IPS-18a (cell line): ENCODE measurements around the gene LRP5.
A peak's percentile ranks its signal among the peaks of the same experiment; 100 is the strongest.

Experiments used
- H3K27ac ChIP-seq: one replicate; pipeline ENCODE4 v1.5.1; 2013; ENCODE audit warnings: low read length
- H3K27me3 ChIP-seq: one replicate; pipeline ENCODE4 v1.6.1; 2013; ENCODE audit warnings: mild to moderate bottlenecking, low read length; ENCODE audit not compliant: control insufficient read depth, insufficient read depth
- H3K36me3 ChIP-seq: one replicate; pipeline ENCODE4 v1.6.1; 2013; ENCODE audit warnings: low read depth, low read length; ENCODE audit not compliant: control insufficient read depth
- H3K4me1 ChIP-seq: one replicate; pipeline ENCODE4 v1.6.1; 2013; ENCODE audit warnings: low read depth, low read length; ENCODE audit not compliant: control insufficient read depth
- H3K4me3 ChIP-seq: one replicate; pipeline ENCODE4 v1.5.1; 2013; ENCODE audit warnings: low read length
- H3K9ac ChIP-seq: one replicate; pipeline ENCODE4 v1.6.1; 2013; ENCODE audit warnings: mild to moderate bottlenecking, low read length, moderate library complexity
- H3K9me3 ChIP-seq: one replicate; pipeline ENCODE4 v1.6.1; 2013; ENCODE audit warnings: low read depth, low read length; ENCODE audit not compliant: control insufficient read depth

LRP5 gene

GRCh38 chr11:68313574-68314202 is 1.3 kb downstream of the LRP5 start:
- peak overlapping the region; percentile 50 for H3K9ac ChIP-seq
- H3K4me1 ChIP-seq = peaks cover 25% of the 10 kb centered on the region
- peaks cover 9% of the 10 kb centered on the region for H3K27me3 ChIP-seq
- no peaks in the 10 kb centered on the region for H3K9me3 ChIP-seq
- no peak overlapping the region for H3K27ac ChIP-seq
- no peaks in the 10 kb centered on the region for H3K36me3 ChIP-seq
- peak overlapping the region; percentile 58 for H3K4me3 ChIP-seq

DNA sequence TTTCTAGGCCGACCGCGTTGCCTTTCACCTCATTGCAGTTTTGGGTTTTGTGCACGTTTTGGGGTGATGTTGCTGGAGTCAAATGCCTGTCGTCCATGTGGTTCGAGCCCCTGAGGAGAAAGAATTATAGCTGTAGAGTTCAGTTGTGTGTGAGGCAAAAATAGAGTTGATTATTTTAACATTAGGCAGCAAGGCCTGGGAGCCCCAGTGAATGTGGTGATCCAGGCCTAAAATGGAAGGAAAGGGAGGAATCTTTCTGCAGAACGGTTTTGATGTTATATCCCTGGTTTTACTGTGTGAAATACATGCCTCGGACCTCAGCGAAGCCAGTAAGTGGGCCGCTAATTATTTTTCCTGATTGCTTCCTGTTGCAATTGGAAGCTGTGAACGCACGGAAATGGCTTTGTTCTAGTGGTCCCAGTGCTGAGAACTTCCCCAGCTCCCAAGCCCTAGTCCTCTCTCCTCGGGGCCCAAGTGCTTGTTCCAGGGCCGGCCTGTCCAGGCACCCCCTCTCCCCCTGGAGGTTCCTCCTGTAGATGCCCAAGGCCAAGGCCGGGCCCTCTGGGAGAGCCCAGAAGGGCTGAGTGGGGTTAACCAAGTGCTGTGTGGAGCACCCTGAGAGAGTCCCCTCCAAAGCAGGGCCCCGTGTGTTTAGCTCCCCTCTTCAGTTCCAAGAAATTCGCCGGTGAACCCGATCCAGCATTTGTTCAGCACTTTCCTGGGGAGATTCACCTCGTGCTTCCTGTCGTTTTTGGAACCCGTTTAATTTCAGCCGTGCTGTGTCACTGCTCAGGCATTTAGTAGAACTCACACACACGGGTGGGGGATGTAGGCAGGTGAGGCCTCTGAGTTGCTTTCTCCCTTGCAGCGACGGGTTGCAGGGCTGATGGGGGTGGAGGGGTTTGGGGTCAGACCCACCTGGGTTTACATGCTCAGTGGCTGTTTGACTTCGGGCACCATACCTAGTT is 2.1 kb downstream of the LRP5 start:
- no peaks in the 10 kb centered on the region for H3K9me3 ChIP-seq
- H3K27me3 ChIP-seq = peaks cover 9% of the 10 kb centered on the region
- H3K9ac ChIP-seq = peak overlapping the region; percentile 50
- H3K36me3 ChIP-seq = no peaks in the 10 kb centered on the region
- H3K27ac ChIP-seq = no peak overlapping the region
- peak overlapping the region; percentile 58 for H3K4me3 ChIP-seq
- H3K4me1 ChIP-seq = peaks cover 25% of the 10 kb centered on the region

GRCh38 chr11:68315171-68315920 is 3.0 kb downstream of the LRP5 start:
- no peak overlapping the region for H3K9ac ChIP-seq
- no peaks in the 10 kb centered on the region for H3K9me3 ChIP-seq
- H3K27me3 ChIP-seq = peaks cover 9% of the 10 kb centered on the region
- peaks cover 25% of the 10 kb centered on the region for H3K4me1 ChIP-seq
- no peak overlapping the region for H3K27ac ChIP-seq
- H3K4me3 ChIP-seq = no peak overlapping the region
- no peaks in the 10 kb centered on the region for H3K36me3 ChIP-seq

DNA sequence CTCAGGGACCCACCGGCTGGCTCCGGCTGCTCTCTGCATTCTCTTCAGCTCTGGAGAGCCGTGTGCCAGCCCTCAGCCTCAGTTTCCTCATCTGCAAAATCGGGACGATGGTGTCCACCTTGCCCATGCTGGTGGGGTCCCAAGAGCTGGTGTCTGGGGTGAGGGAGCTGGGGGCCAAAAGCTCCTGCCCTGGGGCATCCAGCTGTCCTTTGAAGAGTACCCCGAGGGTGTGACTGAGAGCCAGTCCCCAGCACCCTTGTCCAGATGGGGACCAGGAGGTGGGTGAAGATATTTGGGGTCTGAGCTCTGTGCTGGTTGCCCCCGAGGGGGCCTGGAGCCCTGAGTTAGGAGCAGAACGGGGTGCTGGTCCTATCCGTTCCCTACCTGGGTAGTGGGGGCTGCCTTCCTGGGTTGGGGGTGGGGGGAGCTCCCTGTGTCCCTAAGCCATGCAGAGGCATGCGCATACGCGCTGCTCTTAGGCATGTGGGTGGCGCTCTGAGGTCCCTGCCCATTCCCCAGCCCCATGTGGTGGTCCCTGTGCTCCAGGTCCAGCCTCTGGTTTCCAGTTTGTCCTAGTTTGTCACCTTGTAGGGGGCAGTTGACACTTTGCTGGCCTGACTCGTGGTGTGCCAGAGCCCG is 4.9 kb downstream of the LRP5 start:
- Histone ChIP-seq H3K27me3 (no peaks in the 10 kb centered on the region), H3K9ac (no peak overlapping the region), H3K36me3 (no peaks in the 10 kb centered on the region), H3K9me3 (no peaks in the 10 kb centered on the region), H3K4me1 (peaks cover 25% of the 10 kb centered on the region), H3K4me3 (no peak overlapping the region), H3K27ac (no peak overlapping the region)

- no peak overlapping the region for H3K9ac ChIP-seq
- H3K27ac ChIP-seq = no peak overlapping the region
- H3K9me3 ChIP-seq = no peaks in the 10 kb centered on the region
- no peaks in the 10 kb centered on the region for H3K36me3 ChIP-seq
- peaks cover 16% of the 10 kb centered on the region for H3K4me1 ChIP-seq
- H3K4me3 ChIP-seq = no peak overlapping the region
- H3K27me3 ChIP-seq = no peaks in the 10 kb centered on the region
Observed at GRCh38 chr11:68321293-68322051, 9.1 kb downstream of the LRP5 start.

- no peaks in the 10 kb centered on the region for H3K27me3 ChIP-seq
- peaks cover 16% of the 10 kb centered on the region for H3K4me1 ChIP-seq
- no peak overlapping the region for H3K27ac ChIP-seq
- H3K9ac ChIP-seq = no peak overlapping the region
- no peak overlapping the region for H3K4me3 ChIP-seq
- H3K9me3 ChIP-seq = no peaks in the 10 kb centered on the region
- H3K36me3 ChIP-seq = no peaks in the 10 kb centered on the region
Observed at GRCh38 chr11:68322052-68322430, 9.7 kb downstream of the LRP5 start.

DNA sequence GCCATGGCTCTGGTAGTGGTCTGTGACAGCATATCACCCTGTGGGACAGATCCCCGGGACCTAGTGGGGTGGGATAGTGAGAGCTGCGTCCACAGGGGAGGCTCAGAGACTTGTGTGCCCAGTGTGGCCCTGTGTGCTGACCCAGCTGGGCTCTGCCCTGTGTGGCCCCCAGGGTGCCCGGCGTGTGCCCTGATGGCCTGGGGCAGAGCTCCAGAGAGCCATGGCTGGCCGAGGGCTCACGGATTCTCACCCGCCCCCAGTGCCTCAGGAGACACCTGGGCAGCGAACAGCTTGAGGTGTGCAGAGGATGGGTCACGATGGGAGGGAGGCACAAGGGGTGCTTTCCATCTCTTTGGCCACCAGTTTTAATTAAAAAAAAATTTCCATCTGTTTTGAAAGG is 11.8 kb downstream of the LRP5 start:
- peaks cover 30% of the 10 kb centered on the region for H3K4me1 ChIP-seq
- no peak overlapping the region for H3K9ac ChIP-seq
- H3K36me3 ChIP-seq = no peaks in the 10 kb centered on the region
- H3K27me3 ChIP-seq = no peaks in the 10 kb centered on the region
- no peak overlapping the region for H3K4me3 ChIP-seq
- H3K9me3 ChIP-seq = no peaks in the 10 kb centered on the region
- no peak overlapping the region for H3K27ac ChIP-seq

DNA sequence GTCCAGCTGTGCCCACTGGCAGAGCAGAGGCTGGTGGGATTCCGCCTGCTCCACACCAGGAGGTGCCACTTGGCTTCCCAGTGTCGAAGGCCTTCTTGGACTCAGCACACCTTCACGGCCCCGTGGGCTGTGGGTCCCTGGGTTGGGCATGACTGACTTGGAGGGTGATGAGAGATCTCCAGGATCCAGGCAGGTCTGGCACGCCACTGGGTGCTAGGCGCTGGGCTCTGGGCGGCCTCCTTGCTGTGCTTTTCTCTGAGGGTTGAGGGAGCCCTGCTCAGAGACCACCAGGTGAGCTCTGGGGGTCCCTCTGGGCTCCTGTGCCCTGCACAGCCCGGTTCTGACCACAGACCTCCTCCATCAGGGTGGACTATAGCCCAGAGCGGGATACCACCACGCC is 12.3 kb downstream of the LRP5 start:
- Histone ChIP-seq H3K4me3 (no peak overlapping the region), H3K4me1 (peaks cover 34% of the 10 kb centered on the region), H3K9me3 (no peaks in the 10 kb centered on the region), H3K27ac (no peak overlapping the region), H3K36me3 (no peaks in the 10 kb centered on the region), H3K9ac (no peak overlapping the region), H3K27me3 (no peaks in the 10 kb centered on the region)

DNA sequence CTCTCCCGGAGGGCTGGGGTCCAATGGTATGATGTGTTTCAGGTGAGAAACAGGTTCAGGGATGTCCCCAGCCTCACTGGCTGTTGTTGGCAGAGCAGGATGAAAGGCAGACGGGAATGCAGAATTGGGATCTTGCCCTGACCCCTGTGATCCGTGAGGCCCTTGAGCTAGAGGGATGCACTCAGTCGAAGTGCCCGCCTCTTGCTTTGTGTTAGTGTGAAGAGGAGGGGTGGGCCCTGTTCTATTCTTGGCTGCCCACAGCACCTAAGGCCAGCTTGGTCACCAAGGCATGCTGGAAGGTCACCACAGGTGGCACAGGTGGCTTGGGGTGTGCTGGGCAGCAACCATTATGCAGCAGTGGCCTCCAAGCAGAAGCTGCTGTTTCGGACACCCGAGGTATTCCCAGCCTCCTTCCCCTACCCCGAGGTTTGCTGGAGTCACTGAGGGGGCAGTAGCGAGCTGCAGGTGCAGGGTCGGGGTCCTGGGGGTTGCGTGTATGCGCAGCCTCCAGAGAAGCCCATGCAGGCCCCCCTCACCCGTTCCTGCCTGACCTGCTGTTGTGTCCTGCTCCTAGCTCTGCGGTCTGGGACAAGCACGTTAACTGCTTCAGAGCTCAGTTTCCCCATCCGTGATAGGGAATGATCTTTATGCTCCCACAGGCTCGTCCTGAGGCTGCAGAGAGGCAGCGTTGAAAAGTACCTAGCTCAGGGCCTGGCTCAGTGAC is 13.0 kb downstream of the LRP5 start:
- no peak overlapping the region for H3K27ac ChIP-seq
- no peaks in the 10 kb centered on the region for H3K36me3 ChIP-seq
- no peaks in the 10 kb centered on the region for H3K27me3 ChIP-seq
- H3K4me1 ChIP-seq = peaks cover 41% of the 10 kb centered on the region
- no peak overlapping the region for H3K4me3 ChIP-seq
- no peak overlapping the region for H3K9ac ChIP-seq
- H3K9me3 ChIP-seq = no peaks in the 10 kb centered on the region

- H3K4me3 ChIP-seq = no peak overlapping the region
- H3K9ac ChIP-seq = no peak overlapping the region
Observed at GRCh38 chr11:68325907-68326220, 13.5 kb downstream of the LRP5 start.

More at GRCh38 chr11:68325907-68326220, 13.5 kb downstream of the LRP5 start:
- Histone ChIP-seq H3K27ac (no peak overlapping the region), H3K4me1 (peaks cover 46% of the 10 kb centered on the region), H3K9me3 (no peaks in the 10 kb centered on the region), H3K27me3 (no peaks in the 10 kb centered on the region), H3K36me3 (no peaks in the 10 kb centered on the region)
